SJCRH30 (cell line): ENCODE data around the gene ADRA2B. TPM values are rescaled to one million over a fixed set of nuclear protein-coding genes. Genes with fewer than 3 reads are reported as not detected.
A peak's percentile ranks its signal among the peaks of the same experiment; 100 is the strongest.

ENCODE experiments used
- DNase-seq, 2 experiments: peaks; one replicate each; pipeline ENCODE4 v3.0.0-alpha.2; 2015 to 2020
- H3K27ac ChIP-seq: fragments of 250-450 bp; sonication (Bioruptor Pico); 2 replicates; pipeline ENCODE4 v1.5.1; 2020; ENCODE audit warnings: mild to moderate bottlenecking, moderate library complexity
- H3K27me3 ChIP-seq: fragments of 250-450 bp; sonication (Bioruptor Pico); 2 replicates; pipeline ENCODE4 v1.5.1; 2020; ENCODE audit warnings: mild to moderate bottlenecking, moderate library complexity
- H3K36me3 ChIP-seq: fragments of 250-450 bp; sonication (Bioruptor Pico); 2 replicates; pipeline ENCODE4 v1.5.1; 2020; ENCODE audit warnings: mild to moderate bottlenecking, moderate library complexity
- H3K4me1 ChIP-seq: fragments of 250-450 bp; sonication (Bioruptor Pico); 2 replicates; pipeline ENCODE4 v1.5.1; 2020; ENCODE audit warnings: mild to moderate bottlenecking, moderate library complexity
- H3K4me3 ChIP-seq: fragments of 250-450 bp; sonication (Bioruptor Pico); 2 replicates; pipeline ENCODE4 v1.5.1; 2020; ENCODE audit warnings: mild to moderate bottlenecking, moderate library complexity
- H3K9me3 ChIP-seq: fragments of 250-450 bp; sonication (Bioruptor Pico); replicated peaks from 2 replicates; pipeline ENCODE4 v1.5.1; 2020; ENCODE audit warnings: mild to moderate bottlenecking, moderate library complexity
- total RNA-seq: library from RNA; depleted of rRNA; stranded (reverse); fragments of >200 nt; shearing (Covaris generic); gene quantifications from 2 replicates; pipeline ENCODE4 v1.2.3, GENCODE V29; 2014

Gene ADRA2B
- total RNA-seq, 1 experiment from 2014 or later: not detected

- H3K9me3 ChIP-seq: no peaks in the 10 kb centered on the region
- no peak overlapping the region for H3K4me3 ChIP-seq
- no peaks in the 10 kb centered on the region for H3K36me3 ChIP-seq
- H3K27me3 ChIP-seq: peaks cover 20% of the 10 kb centered on the region; the same call in 1 of the 2 replicates
- DNase-seq: no peak
- peaks cover 3% of the 10 kb centered on the region; the same call in 1 of the 2 replicates for H3K4me1 ChIP-seq
- H3K27ac ChIP-seq: no peak overlapping the region
Observed at GRCh38 chr2:96120091-96120720, 3.8 kb upstream of the ADRA2B start.

DNA sequence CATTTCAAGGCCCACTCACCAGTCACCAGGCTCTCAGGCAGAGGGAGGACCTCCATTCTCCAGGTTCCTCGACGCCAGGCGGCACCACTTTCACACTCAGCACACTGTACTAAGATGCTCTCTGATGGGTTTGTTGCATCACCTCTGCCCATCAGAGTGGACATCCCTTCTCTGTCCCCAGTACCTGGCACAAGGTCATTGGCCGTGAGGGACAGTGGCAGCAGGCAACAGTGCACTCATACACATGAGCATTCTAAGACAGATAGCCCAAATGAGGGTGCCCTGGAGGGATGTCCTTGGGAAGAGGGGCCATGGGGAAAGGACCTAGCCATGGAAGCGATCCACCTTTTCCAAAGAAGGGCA lies 3.0 kb upstream of the ADRA2B start:
- peaks cover 3% of the 10 kb centered on the region; the same call in 1 of the 2 replicates for H3K4me1 ChIP-seq
- DNase-seq: no peak
- no peak overlapping the region for H3K27ac ChIP-seq
- H3K27me3 ChIP-seq: peaks cover 20% of the 10 kb centered on the region; the same call in 1 of the 2 replicates
- H3K9me3 ChIP-seq: no peaks in the 10 kb centered on the region
- H3K36me3 ChIP-seq: no peaks in the 10 kb centered on the region
- H3K4me3 ChIP-seq: no peak overlapping the region

DNA sequence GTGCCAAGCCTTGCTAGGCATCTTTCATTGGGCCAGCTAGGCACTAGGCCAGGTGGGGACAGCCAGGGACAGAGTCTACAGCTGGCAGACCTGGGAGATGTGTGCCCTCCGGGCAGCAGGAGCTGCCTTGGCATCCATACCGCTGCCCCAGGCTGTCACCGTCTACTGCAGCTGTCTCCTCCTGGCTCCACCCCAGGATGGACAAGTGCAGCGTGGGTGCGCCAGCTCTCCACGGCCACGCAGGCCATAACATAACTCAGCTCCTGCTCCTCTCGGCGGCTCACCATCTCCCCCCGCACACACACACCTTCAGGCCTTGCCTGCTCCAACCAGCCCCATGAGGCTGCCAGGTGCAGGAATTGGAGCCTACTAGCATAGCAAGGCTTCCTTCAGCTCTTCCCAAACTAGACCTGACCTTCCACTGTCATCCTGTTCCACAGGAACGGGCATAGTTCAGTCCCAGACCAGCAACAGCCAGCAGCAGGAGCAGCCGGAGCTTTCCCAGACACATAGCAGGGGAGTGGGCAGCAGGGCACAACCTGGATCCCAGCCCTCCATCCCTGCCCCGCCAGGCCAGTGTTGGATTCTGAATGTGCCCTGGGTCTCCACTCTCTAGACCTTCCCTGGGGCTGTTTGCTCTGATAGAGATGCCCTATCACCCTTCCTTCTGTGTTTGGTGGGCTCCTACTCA lies 2.5 kb upstream of the ADRA2B start:
- no peaks in the 10 kb centered on the region for H3K36me3 ChIP-seq
- no peak overlapping the region for H3K4me3 ChIP-seq
- H3K4me1 ChIP-seq: peaks cover 4% of the 10 kb centered on the region; the same call in 1 of the 2 replicates
- no peaks in the 10 kb centered on the region for H3K9me3 ChIP-seq
- no peak overlapping the region for H3K27ac ChIP-seq
- no peak for DNase-seq
- H3K27me3 ChIP-seq: peaks cover 18% of the 10 kb centered on the region; the same call in 1 of the 2 replicates

DNA sequence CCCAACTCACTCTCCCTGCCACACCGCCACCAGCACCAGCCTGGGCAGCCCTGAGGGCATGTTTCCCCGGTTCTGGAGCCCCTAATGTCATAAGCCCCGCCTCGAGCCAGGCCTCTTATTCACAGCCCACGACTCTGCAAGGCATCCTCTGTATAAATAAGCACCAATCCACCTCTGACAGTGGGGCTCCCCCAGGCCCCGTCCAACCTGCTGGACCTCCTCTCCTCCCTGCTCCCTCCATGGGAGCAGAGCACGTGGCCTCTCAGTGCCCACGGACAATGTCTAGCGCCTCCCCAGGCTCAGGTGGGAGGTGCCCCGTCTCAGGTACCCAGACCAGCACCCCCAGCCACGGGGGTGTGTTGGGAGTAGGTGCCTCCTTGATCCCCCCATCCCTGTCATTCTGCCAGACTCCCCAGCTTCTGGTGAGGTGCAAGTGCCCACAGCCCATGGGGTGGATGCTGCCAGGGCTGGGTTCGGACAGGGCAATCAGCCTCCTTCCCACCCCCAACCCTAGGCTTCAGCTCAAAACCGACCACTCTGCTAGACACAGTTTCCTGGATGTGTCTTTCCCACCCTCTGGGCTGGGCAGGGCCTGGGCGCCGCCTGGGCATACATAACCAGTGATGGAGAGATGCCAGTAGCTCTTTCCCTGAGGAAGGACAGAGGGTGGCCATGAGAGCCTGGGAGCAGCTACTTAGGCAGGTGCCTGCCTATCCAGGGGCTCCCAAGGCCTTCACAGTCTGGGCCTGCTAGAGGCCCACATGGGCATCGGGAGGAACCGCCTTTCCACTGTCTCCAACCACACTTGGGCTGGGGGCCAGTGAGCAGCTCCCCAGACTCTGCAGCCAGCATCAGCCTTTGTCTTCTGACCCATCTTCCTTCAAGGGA lies 1.6 kb upstream of the ADRA2B start:
- no peaks in the 10 kb centered on the region for H3K9me3 ChIP-seq
- H3K27me3 ChIP-seq: peaks cover 13% of the 10 kb centered on the region; the same call in 1 of the 2 replicates
- H3K36me3 ChIP-seq: no peaks in the 10 kb centered on the region
- H3K27ac ChIP-seq: no peak overlapping the region
- no peak overlapping the region for H3K4me3 ChIP-seq
- H3K4me1 ChIP-seq: peaks cover 8% of the 10 kb centered on the region; the same call in 1 of the 2 replicates
- peak in 1 of 2 experiments; percentile 33 for DNase-seq

DNA sequence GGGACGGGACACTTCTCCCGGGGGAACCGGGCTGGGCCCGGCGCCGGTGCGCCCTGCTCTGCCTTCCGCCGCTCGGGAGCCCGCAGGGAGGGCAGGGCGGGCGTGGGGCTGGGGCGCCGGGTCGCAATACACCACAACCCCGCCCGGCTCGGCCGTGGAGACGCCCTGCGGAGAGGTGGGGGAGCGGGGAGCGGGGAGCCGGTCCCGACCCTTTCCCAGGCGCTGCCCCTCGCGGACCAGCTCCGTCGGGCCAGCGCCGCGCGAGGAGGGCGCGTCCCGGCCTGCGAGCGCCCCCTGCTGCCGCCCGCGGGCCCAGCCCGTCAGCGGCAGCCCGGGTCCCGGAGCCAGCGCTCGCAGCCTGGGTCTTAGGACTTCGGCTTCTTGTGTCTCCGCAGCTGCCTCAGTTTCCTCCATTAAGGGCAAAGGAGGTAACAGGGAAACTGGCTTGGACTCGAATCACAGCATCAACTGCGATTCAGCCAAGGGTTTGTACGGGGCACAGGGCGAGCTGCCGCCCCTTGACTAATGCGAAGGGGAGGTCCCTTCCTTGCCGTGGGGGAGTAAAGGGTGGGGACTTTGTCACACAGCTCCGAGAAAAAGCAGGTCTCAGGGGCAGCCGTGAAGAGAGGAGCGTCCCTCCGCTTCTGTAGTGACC lies 635 bp upstream of the ADRA2B start:
- Histone ChIP-seq H3K4me1 (peaks cover 8% of the 10 kb centered on the region; the same call in 1 of the 2 replicates), H3K27ac (no peak overlapping the region), H3K27me3 (peaks cover 10% of the 10 kb centered on the region; the same call in 1 of the 2 replicates), H3K36me3 (no peaks in the 10 kb centered on the region), H3K4me3 (no peak overlapping the region), H3K9me3 (no peaks in the 10 kb centered on the region)
- DNase-seq: no peak

- Histone ChIP-seq H3K4me1 (peaks cover 8% of the 10 kb centered on the region; the same call in 1 of the 2 replicates), H3K9me3 (no peaks in the 10 kb centered on the region), H3K36me3 (no peaks in the 10 kb centered on the region), H3K4me3 (no peak overlapping the region), H3K27ac (no peak overlapping the region), H3K27me3 (0 out of 2 replicates have a peak, but pooled peaks cover 3% of the 10 kb centered on the region)
- no peak for DNase-seq
Observed at GRCh38 chr2:96115631-96116423, 544 bp downstream of the ADRA2B start.

DNA sequence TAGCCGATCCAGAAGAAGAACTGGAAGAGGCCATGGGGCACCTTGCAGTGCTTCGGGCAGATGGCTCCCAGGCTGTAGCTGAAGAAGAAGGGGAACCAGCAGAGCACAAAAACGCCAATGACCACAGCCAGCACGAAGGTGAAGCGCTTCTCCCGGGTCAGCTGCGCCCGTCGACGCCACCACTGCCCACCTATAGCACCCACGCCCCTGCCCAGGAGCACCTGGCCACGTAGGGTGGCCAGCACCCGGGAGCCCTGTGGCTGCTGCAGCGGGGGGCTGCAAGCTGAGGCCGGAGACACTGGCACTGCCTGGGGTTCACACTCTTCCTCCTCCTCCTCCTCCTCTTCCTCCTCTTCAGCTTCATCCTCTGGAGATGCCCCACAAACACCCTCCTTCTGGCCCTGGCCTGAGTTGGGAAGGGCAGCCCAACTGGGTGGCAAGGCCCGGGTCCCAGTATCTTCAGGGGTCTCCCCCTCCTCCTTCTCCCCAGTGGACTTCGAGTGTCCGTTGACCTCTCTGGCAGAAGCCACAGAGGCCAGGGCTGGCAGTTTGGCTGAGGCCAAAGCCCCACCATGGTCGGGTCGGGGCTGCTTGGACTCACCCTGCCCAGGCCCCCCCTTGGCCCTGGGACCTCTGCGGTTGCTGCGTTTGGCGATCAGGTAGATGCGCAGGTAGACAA lies 1.3 kb downstream of the ADRA2B start:
- Histone ChIP-seq H3K36me3 (no peaks in the 10 kb centered on the region), H3K27me3 (0 out of 2 replicates have a peak, but pooled peaks cover 3% of the 10 kb centered on the region)
- no peak for DNase-seq

DNA sequence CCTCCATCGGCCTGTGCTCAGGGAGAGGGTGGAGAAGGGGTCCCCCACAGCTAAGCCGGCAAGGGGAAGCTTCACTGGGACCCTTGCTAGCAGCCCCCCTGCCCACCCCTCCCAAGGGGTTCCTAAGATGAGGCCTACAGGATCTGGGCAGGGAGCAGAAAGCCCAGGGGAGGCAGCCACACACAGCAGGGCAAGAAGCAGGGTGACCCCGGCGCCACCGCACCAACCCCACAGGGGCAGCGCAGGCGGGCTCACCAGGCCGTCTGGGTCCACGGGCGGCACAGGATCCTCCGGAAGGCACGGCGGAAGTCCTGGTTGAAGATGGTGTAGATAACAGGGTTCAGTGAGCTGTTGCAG lies 1.8 kb downstream of the ADRA2B start:
- no peaks in the 10 kb centered on the region for H3K36me3 ChIP-seq
- no peak for DNase-seq
- no peak overlapping the region for H3K27ac ChIP-seq
- no peak overlapping the region for H3K4me3 ChIP-seq
- no peaks in the 10 kb centered on the region for H3K27me3 ChIP-seq
- peaks cover 5% of the 10 kb centered on the region; the same call in 1 of the 2 replicates for H3K4me1 ChIP-seq
- H3K9me3 ChIP-seq: no peaks in the 10 kb centered on the region

More for the DNA sequence above, 1.3 kb downstream of the ADRA2B start:
- Histone ChIP-seq H3K9me3 (no peaks in the 10 kb centered on the region), H3K4me1 (peaks cover 8% of the 10 kb centered on the region; the same call in 1 of the 2 replicates), H3K4me3 (no peak overlapping the region), H3K27ac (no peak overlapping the region)

GRCh38 chr2:96113951-96114350 lies 2.4 kb downstream of the ADRA2B start:
- no peak for DNase-seq
- Histone ChIP-seq H3K27me3 (no peaks in the 10 kb centered on the region), H3K36me3 (no peaks in the 10 kb centered on the region), H3K27ac (no peak overlapping the region), H3K4me1 (peaks cover 9% of the 10 kb centered on the region), H3K4me3 (no peak overlapping the region), H3K9me3 (no peaks in the 10 kb centered on the region)

- Histone ChIP-seq H3K4me3 (no peak overlapping the region), H3K27ac (no peak overlapping the region), H3K9me3 (no peaks in the 10 kb centered on the region), H3K4me1 (peaks cover 15% of the 10 kb centered on the region), H3K36me3 (no peaks in the 10 kb centered on the region), H3K27me3 (no peaks in the 10 kb centered on the region)
- DNase-seq: no peak
Observed at GRCh38 chr2:96113367-96113677, 3.0 kb downstream of the ADRA2B start.

DNA sequence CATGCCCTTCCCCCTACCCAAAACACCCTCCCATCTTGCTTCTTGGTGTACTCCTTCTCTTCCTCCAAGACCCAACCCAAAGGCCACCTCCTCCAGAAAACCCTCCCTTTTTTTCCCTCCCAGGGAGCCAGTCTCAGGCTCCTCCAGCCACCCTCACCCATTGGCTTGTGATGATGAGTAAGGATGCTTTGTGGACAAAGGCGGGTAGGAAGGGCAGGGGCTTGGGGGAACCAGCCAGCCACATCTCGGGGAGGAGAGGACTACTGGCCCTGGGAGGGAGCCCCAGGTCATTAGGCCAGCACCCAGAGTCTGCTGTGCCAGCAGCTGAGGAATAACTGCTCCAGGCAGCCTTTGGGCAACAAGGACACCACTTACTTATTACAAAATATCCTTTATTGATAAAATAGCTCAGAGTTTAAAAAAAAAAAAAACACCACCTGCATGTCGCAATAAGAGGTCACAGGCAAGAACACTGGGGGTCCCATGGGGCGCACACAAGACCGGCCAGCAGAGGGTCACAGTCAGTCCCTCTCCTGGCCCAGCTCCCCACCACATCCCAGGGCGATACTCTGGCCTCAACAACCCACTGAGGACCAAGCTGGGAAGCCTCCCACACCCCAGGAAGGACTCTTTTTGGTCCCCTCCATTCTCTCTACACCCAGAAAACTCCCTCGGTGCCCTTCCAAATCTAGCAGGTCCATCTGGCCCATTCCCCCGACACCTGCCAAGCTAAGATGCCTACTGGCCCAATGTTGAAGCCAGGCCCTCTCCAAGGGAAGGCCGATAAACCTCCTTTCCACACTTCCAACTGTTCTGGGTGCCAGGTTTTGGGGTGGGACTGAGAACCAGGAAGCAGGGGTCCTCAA lies 3.6 kb downstream of the ADRA2B start:
- no peak overlapping the region for H3K4me3 ChIP-seq
- H3K36me3 ChIP-seq: no peaks in the 10 kb centered on the region
- no peak overlapping the region for H3K27ac ChIP-seq
- H3K4me1 ChIP-seq: peaks cover 21% of the 10 kb centered on the region
- H3K27me3 ChIP-seq: no peaks in the 10 kb centered on the region
- no peaks in the 10 kb centered on the region for H3K9me3 ChIP-seq
- no peak for DNase-seq

DNA sequence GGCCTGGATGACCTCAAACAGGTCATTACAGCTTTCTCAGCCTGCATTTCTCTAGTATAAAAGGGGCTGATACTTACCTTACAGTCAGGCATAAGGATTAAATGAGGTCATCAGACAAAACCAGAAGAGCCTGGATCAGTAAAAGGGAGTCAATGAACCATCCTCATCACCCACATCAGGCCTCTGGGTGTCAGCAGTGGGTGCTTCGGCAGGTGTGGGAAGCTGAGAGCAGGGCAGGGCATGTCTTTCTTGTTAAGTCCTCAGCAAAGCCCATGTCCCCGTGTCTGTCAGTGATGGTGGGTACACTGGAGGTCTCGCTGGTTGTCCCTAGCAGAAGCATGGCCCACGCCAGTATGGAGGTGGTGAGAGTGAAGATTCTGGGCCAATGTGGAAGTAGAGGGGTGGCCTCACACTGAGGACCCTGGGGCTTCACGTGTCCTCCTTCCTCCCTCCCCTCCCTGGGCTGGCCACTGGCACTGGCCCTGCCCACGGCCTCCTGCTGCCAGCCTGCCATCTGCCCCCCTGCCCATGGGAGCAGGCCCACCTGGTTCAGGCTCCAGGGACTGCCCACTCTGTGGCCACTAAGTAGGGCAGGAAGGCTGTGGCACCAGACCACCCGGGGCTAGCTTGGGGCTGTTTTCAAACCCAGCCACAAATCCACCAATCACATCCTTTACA lies 4.4 kb downstream of the ADRA2B start:
- DNase-seq: no peak
- Histone ChIP-seq H3K27me3 (no peaks in the 10 kb centered on the region), H3K4me3 (no peak overlapping the region), H3K4me1 (peaks cover 23% of the 10 kb centered on the region), H3K27ac (no peak overlapping the region), H3K9me3 (no peaks in the 10 kb centered on the region), H3K36me3 (no peaks in the 10 kb centered on the region)
